OCI-LY1 (cell line): ENCODE results near the gene SYNE1.

Experiments used
- CTCF ChIP-seq: fragments of 200-600 bp; sonication (generic), shearing (Covaris generic); IDR thresholded peaks from 2 replicates; pipeline ENCODE4 v1.5.1; 2017; ENCODE audit warnings: mild to moderate bottlenecking, antibody characterized with exemption, low read length, moderate library complexity, mixed read lengths
- EZH2 ChIP-seq: fragments of 200-600 bp; sonication (generic), shearing (Covaris generic); IDR thresholded peaks from 2 replicates; pipeline ENCODE4 v1.8.0; 2017; ENCODE audit warnings: borderline replicate concordance, mixed run types, mild to moderate bottlenecking, antibody characterized with exemption, low read length, moderate library complexity, mixed read lengths

DNA sequence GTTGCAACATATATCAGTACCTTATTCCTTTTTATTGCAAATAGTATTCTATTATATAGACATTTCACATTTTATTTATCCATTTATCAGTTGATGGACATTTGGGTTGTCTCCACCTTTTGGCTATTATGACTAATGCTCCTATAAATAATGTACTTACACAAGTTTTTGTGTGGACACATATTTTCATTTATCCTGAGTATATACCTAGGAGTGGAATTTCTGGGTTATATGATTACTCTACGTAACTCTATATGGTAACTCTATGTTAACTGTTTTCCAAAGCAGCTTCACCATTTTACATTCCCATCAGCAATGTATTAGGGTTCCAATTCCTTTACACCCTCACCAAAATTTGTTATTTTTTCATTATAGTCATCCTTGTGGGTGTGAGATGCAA, 424.7 kb downstream of the SYNE1 start:
- TF ChIP-seq CTCF, result no peak
- no peak for TF ChIP-seq EZH2
